Astrocyte (in vitro differentiated cells and primary cell): Measurements from ENCODE around the gene OSGEPL1. TPM values are rescaled to one million over a fixed set of nuclear protein-coding genes. Genes with fewer than 3 reads are reported as not detected.

Experiments
- total RNA-seq: library from RNA; stranded (reverse); gene quantifications from 2 replicates; pipeline ENCODE4 v1.2.1, GENCODE V29; 2021

The OSGEPL1 gene
- total RNA-seq, 1 donor from 2014 or later: 4.1 TPM

Other genes starting within 250 kb of the OSGEPL1 start
- 2.2 and 3.1 TPM in 2 replicates for gene SLC40A1, start 182.0 kb downstream of the OSGEPL1 start, total RNA-seq
- 31.7 and 32.8 TPM in 2 replicates for gene ASNSD1, start 101.3 kb downstream of the OSGEPL1 start, total RNA-seq
- gene ANKAR, start 88.1 kb downstream of the OSGEPL1 start, total RNA-seq: 3.1 and 3.6 TPM in 2 replicates
- 47.5 and 49.3 TPM in 2 replicates for gene ORMDL1, start 21.5 kb upstream of the OSGEPL1 start, total RNA-seq
- 17.9 and 27.5 TPM in 2 replicates for gene PMS1, start 21.7 kb upstream of the OSGEPL1 start, total RNA-seq